CD4-positive, alpha-beta T cell treated with Interleukin-2 at 100 ng/mL for 4 hours (primary cell): ENCODE measurements around the gene GPR84.

Experiments used
- DNase-seq: peaks from one replicate; pipeline ENCODE4 v3.0.0-alpha.2; 2020; ENCODE audit warnings: low spot score

Gene GPR84

DNA sequence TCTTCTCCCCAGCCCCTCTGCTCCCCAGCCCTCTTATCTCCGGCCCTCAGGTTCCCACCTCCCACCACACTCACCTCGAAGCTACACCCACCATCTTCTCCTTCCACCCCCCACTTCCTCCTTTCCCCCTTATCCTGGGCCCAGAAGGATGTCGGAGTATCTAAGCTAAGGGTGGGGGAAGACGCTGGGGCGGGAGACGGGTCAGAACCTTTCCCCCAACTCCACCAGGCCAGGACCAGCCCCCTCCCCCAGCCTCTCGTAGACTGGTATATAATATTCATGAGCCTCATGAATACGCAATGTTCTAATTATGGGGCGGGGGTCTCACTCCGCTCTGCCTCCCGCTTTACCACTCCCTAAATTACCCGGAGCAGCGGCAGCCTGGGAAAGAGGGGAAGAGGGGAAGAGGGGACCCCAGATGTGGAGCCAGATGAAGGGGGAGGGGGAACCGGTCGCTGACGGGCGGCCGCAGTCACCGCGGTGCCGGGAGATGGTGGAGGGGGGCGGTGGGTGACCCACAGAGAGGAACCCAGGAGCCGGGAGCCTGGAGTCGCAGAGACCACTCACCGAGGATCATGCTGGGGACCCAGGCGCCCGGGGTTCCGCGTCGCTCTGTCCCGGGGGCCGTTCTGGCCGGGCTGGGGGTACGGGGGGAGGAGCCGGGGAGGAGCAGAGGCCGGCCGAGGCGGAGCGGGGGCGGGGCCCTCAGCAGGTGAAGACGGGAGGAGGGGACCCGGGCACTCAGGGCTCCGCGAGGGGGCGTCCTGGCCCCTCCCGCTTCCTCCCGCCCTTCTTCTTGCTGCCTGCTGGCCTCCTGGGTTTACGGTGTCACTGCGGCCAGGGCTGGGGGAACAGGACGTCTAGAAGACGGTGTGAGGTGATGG lies 26.6 kb upstream of the GPR84 start:
- DNase-seq, result peak; percentile 61

- DNase-seq, result no peak
Measured at GRCh38 chr12:54390176-54390667, 25.9 kb upstream of the GPR84 start.

DNA sequence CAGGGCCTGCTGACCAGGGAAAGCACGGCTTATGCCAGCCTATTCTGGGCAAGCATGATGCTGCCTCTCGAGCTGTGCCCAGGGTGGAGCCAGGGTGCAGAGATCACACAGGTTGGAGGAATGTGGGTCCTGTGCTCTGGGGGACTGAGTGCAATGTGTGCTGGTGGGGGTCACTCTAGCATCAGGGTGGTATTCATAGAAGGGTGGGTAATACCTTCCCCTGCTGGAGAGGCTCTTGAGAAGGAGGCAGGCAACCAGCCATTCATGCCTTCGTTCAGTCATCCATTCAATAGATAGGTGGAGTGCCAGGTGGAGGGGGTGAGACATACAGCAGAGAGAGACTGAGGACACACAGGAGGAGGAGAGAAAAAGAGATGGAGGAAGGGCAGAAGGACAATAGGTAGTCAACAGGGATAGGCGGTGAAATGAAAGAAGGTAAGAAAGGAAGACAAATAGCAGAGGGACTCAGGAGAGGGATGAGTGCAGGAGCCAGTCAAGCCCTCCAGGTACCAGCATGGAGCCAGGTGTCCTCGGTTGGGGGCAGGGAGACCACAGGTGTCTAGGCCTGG lies 25.4 kb upstream of the GPR84 start:
- no peak for DNase-seq

DNA sequence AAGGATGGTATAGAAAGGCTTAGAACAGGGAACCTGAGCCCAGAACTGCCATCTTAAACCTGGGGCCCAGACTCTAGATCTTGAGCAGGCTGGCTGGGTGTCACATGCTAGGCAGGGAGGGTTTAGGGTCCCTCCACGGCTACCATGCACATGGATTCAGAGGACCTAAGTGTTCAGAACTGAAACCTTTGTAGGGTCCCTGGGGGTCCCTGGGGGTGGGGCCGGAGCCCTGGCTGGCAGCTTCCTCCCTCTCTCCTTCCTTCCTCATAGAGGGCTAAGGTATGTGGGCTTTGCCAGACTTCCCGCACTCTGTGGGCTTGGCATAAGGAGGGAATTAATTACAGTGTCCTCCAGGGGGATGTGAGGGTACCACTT lies 24.8 kb upstream of the GPR84 start:
- DNase-seq, result no peak

GRCh38 chr12:54388237-54389133 lies 24.2 kb upstream of the GPR84 start:
- DNase-seq, result no peak

GRCh38 chr12:54387114-54387467 lies 22.8 kb upstream of the GPR84 start:
- no peak for DNase-seq

- no peak for DNase-seq
Measured at GRCh38 chr12:54386403-54387113, 22.3 kb upstream of the GPR84 start.

GRCh38 chr12:54385251-54385914 lies 21.1 kb upstream of the GPR84 start:
- no peak for DNase-seq

- no peak for DNase-seq
Measured at GRCh38 chr12:54384591-54385041, 20.3 kb upstream of the GPR84 start, which contains the start of gene ZNF385A. TSS of gene ZNF385A (minus strand) at chr12:54384733. CDS start at chr12:54384514, 219 bp downstream.

DNA sequence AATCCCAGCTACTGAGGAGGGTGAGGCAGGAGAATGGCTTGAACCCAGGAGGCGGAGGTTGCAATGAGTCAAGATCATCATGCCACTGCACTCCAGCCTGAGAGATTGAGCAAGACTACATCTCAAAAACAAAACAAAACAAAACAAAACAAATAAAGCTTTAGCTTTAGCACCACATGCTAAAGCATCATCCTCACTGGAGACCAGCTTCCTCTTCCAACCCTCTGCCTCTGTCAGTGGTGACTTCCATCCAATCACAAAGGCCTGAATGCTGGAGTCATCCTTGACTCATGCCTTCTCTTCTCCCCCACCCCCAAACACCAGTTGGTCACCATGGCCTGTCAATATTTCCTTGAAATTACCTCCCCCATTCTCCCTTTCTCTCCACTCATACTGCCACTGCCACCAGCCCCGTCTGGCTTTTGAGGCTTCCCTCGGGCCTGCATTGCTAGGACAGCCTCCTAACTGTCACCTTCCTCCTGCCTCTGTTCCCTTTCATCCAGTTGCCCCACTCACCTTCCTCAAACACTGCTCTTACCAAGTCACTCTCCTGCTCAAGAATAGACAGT lies 18.8 kb upstream of the GPR84 start:
- no peak for DNase-seq

DNA sequence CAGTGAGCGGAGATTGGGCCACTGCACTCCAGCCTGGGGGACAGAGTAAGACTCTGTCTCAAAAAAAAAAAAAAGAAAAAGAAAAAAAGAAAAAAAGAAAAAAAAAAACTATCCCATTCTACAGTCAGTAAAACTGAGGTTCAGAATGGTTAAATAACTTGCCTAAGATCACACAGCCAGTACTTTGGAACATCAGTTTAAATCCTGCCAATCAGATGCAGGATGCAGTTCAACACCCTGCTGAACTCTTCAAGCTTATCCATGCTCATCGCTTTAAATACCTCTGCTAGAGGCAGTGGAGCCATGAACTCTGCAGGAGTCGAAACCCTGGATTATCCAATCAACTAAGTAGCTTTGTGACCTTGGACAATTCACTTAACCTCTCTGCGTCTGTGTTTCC lies 16.9 kb upstream of the GPR84 start:
- DNase-seq, result no peak

DNA sequence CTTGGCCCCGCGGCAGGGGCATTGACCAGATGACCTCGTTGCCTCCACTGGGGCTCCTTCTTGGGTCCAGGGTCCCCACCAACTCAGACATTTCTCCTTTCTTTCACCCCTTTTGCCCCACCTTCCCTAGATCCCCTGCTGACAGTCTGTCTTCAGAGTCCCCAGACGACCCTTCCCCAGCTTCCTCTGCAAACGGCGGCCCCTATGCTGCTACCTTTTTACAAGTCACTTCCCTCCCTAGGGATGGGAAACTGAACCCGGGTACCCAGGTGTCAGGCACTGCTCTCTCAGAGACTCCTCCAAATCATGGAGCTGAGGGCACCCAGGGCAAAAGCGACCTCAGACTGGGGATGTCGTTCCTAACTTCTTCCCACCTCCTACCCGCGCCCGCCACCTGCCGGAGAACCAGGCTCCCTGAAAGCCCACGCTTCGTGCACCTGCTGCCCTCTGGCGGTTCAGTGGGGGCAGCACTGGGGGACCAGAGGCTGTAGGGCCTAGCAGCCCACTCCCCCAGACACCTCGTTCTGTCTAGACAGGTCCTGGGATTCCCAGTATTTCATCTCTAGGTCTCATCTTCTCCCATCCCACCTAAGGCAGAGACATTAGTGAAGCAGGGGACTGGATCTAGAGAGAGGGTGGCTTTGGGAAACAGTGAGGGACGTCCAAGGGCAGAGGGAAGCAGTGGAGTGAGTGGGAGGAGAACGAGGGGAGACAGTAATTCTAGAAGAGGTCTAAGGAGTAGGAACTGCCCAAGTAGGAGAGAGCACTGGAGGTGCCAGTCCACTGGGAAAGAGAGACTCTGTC lies 15.3 kb upstream of the GPR84 start:
- DNase-seq, result peak; percentile 84

GRCh38 chr12:54378796-54379397 lies 14.6 kb upstream of the GPR84 start:
- no peak for DNase-seq

GRCh38 chr12:54377797-54378515 lies 13.7 kb upstream of the GPR84 start:
- no peak for DNase-seq

GRCh38 chr12:54377007-54377406 lies 12.7 kb upstream of the GPR84 start:
- no peak for DNase-seq

GRCh38 chr12:54376596-54376995 lies 12.3 kb upstream of the GPR84 start:
- DNase-seq, result no peak

- DNase-seq, result no peak
Measured at GRCh38 chr12:54375259-54375579, 10.9 kb upstream of the GPR84 start.

- no peak for DNase-seq
Measured at GRCh38 chr12:54374562-54375258, 10.4 kb upstream of the GPR84 start.
